Thoracic aorta (tissue), 2 donors: ENCODE measurements around the gene NLRX1. TPM values are rescaled to one million over a fixed set of nuclear protein-coding genes. Genes with fewer than 3 reads are reported as not detected.
"Not testable (repeated sequence)": the region's sequence is repeated elsewhere in the genome, so short reads cannot be mapped to it uniquely, and the experiment has no call there.

Experiments used
- ATAC-seq: fragments of 150-250 bp; one replicate; pipeline ENCODE4 v1.8.0; 2017; ENCODE audit warnings: low read depth; ENCODE audit not compliant: insufficient number of reproducible peaks, low FRiP score
- DNase-seq: peaks from one replicate; pipeline ENCODE4 v3.0.0-alpha.2; 2020; ENCODE audit warnings: low spot score
- H3K27ac ChIP-seq, 2 donors: fragments of 200-600 bp; sonication (generic); 1 replicate in 1 of 2; 2 replicates in 1 of 2; pipeline ENCODE4 v1.5.1; 2016; ENCODE audit warnings: mild to moderate bottlenecking in 2 of 2, moderate library complexity in 2 of 2
- H3K27me3 ChIP-seq: fragments of 200-600 bp; sonication (generic); replicated peaks from 2 replicates; pipeline ENCODE4 v1.6.0; 2016; ENCODE audit warnings: mild to moderate bottlenecking; ENCODE audit not compliant: insufficient read depth
- H3K36me3 ChIP-seq: fragments of 200-600 bp; sonication (generic); one replicate; pipeline ENCODE4 v1.5.1; 2016
- H3K4me1 ChIP-seq, 2 donors: fragments of 200-600 bp; sonication (generic); 1 replicate in 1 of 2; 2 replicates in 1 of 2; pipeline versions ENCODE4 v1.5.1 to v1.6.0; 2016; ENCODE audit warnings: low read depth in 2 of 2, mild to moderate bottlenecking in 1 of 2; ENCODE audit not compliant: control insufficient read depth in 1 of 2
- H3K4me3 ChIP-seq: fragments of 200-600 bp; sonication (generic); 2 replicates; pipeline ENCODE4 v1.5.1; 2016; ENCODE audit warnings: mild to moderate bottlenecking
- H3K9me3 ChIP-seq: fragments of 200-600 bp; sonication (generic); 2 replicates; pipeline ENCODE4 v1.5.1; 2016
- total RNA-seq, 2 donors: library from RNA; depleted of rRNA; stranded (reverse); fragments of >200 nt; gene quantifications; one replicate each; pipeline versions ENCODE4 v1.1.0 to v1.2.3, GENCODE V29; 2016
- TF ChIP-seq, protein P1 (sequence below): fragments of 200-600 bp; sonication (generic); IDR thresholded peaks from one replicate; pipeline ENCODE4 v1.5.1; 2019; ENCODE audit warnings: antibody characterized with exemption

NLRX1 gene
- total RNA-seq, 2 donors from 2014 or later, result 18.9 to 20.2 TPM

- TF ChIP-seq, protein P1, sequence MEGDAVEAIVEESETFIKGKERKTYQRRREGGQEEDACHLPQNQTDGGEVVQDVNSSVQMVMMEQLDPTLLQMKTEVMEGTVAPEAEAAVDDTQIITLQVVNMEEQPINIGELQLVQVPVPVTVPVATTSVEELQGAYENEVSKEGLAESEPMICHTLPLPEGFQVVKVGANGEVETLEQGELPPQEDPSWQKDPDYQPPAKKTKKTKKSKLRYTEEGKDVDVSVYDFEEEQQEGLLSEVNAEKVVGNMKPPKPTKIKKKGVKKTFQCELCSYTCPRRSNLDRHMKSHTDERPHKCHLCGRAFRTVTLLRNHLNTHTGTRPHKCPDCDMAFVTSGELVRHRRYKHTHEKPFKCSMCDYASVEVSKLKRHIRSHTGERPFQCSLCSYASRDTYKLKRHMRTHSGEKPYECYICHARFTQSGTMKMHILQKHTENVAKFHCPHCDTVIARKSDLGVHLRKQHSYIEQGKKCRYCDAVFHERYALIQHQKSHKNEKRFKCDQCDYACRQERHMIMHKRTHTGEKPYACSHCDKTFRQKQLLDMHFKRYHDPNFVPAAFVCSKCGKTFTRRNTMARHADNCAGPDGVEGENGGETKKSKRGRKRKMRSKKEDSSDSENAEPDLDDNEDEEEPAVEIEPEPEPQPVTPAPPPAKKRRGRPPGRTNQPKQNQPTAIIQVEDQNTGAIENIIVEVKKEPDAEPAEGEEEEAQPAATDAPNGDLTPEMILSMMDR, result no peak
- Histone ChIP-seq H3K9me3 (no peaks in the 10 kb centered on the region), H3K27me3 (no peaks in the 10 kb centered on the region), H3K36me3 (no peaks in the 10 kb centered on the region), H3K27ac (no peak overlapping the region), H3K4me3 (no peak overlapping the region), H3K4me1 (peaks cover 13 to 16% of the 10 kb centered on the region in 2 donors)
- DNase-seq (no peak), ATAC-seq (no peak)
Observed at GRCh38 chr11:119210050-119210449, 41.5 kb downstream of the NLRX1 start.

- no peaks in the 10 kb centered on the region for H3K36me3 ChIP-seq
- no peaks in the 10 kb centered on the region for H3K27me3 ChIP-seq
- H3K9me3 ChIP-seq, result no peaks in the 10 kb centered on the region
- H3K4me1 ChIP-seq, result peaks cover 10 to 14% of the 10 kb centered on the region in 2 donors
- H3K27ac ChIP-seq, result no peak overlapping the region
- no peak overlapping the region for H3K4me3 ChIP-seq
- DNase-seq (no peak), ATAC-seq (no peak)
- TF ChIP-seq, protein P1, result no peak
Observed at GRCh38 chr11:119218141-119218878, 49.8 kb downstream of the NLRX1 start.

- no peak overlapping the region for H3K27ac ChIP-seq
- TF ChIP-seq, protein P1, result no peak
- ATAC-seq, result no peak
Observed at GRCh38 chr11:119222308-119222707, 53.8 kb downstream of the NLRX1 start.

GRCh38 chr11:119222891-119223290 lies 54.4 kb downstream of the NLRX1 start:
- no peaks in the 10 kb centered on the region for H3K27me3 ChIP-seq
- H3K4me3 ChIP-seq, result no peak overlapping the region
- no peaks in the 10 kb centered on the region for H3K9me3 ChIP-seq
- peaks cover 10 to 14% of the 10 kb centered on the region in 2 donors for H3K4me1 ChIP-seq
- no peak for ATAC-seq
- DNase-seq, result no peak
- H3K36me3 ChIP-seq, result no peaks in the 10 kb centered on the region
- TF ChIP-seq, protein P1, result no peak
- peak overlapping the region in 1 of 2 donors; percentile 42 for H3K27ac ChIP-seq

More at GRCh38 chr11:119222308-119222707, 53.8 kb downstream of the NLRX1 start:
- no peaks in the 10 kb centered on the region for H3K27me3 ChIP-seq
- peaks cover 10 to 14% of the 10 kb centered on the region in 2 donors for H3K4me1 ChIP-seq
- no peak for DNase-seq
- no peak overlapping the region for H3K4me3 ChIP-seq
- H3K9me3 ChIP-seq, result no peaks in the 10 kb centered on the region
- no peaks in the 10 kb centered on the region for H3K36me3 ChIP-seq

- Histone ChIP-seq H3K27ac (no peak overlapping the region), H3K4me3 (no peak overlapping the region), H3K27me3 (no peaks in the 10 kb centered on the region), H3K36me3 (no peaks in the 10 kb centered on the region), H3K9me3 (no peaks in the 10 kb centered on the region), H3K4me1 (peaks cover 10 to 14% of the 10 kb centered on the region in 2 donors)
- ATAC-seq (no peak), DNase-seq (no peak)
- TF ChIP-seq, protein P1, result no peak
Observed at GRCh38 chr11:119223856-119224255, 55.3 kb downstream of the NLRX1 start.

DNA sequence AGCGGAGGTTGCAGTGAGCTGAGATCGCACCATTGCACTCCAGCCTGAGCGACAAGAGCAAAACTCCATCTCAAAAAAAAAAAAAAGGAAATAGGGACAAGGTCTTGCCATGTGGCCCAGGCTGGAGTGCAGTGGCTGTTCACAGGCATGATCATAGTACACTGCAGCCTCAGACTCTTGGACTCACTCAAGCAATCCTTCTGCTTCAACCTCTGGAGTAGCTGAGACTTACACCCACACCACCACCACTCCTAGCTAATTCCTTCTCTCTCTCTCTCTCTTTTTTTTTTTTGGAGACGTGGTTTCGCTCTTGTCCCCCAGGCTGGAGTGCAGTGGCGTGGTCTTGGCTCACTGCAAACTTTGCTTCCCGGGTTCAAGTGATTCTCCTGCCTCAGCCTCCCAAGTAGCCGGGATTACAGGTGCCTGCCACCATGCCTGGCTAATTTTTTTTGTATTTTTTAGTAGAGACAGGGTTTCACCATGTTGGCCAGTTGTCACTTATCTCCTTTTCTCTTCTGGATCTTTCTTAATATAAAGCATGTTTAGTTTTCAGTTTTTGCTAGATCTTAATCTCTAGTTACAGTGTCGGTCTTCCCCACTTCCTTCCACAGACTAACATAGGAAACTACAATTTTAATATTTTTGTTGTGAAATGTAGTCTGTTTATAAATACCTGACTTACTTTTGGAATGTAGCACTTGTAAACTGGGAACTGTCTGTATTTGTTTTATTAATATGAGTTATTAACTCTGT lies 60.2 kb downstream of the NLRX1 start:
- H3K27me3 ChIP-seq, H3K36me3 ChIP-seq, ATAC-seq, DNase-seq, H3K9me3 ChIP-seq, H3K4me3 ChIP-seq, H3K4me1 ChIP-seq, H3K27ac ChIP-seq: not testable (repeated sequence)
